ENCODE results near the gene TMEM97.

TMEM97 gene

GRCh38 chr17:28370744-28371103, 51.7 kb downstream of the TMEM97 start:
- no peak for TF ChIP-seq CTCF (IDR thresholded peaks at IDR 0.05; ENCODE audit: borderline replicate concordance, insufficient read depth, low read depth, low read length)
- H3K4me3 ChIP-seq (ENCODE audit: low read depth, low read length) = no peak overlapping the region

GRCh38 chr17:28371245-28372202, 52.5 kb downstream of the TMEM97 start, which contains the start of gene SARM1:
Gene SARM1 (plus strand): TSS chr17:28371694. CDS start chr17:28372033, 339 bp downstream.
- peak within 1 kb of the TSS; percentile 85 for H3K4me3 ChIP-seq (ENCODE audit: low read depth, low read length)
- TF ChIP-seq CTCF (IDR thresholded peaks at IDR 0.05; ENCODE audit: borderline replicate concordance, insufficient read depth, low read depth, low read length) = no peak

GRCh38 chr17:28372203-28372944, 53.4 kb downstream of the TMEM97 start:
- H3K4me3 ChIP-seq (ENCODE audit: low read depth, low read length) = peak overlapping the region; percentile 85

GRCh38 chr17:28372945-28373274, 53.9 kb downstream of the TMEM97 start:
- no peak for TF ChIP-seq CTCF (IDR thresholded peaks at IDR 0.05; ENCODE audit: borderline replicate concordance, insufficient read depth, low read depth, low read length)
- H3K4me3 ChIP-seq (ENCODE audit: low read depth, low read length) = peak overlapping the region; percentile 85

More at GRCh38 chr17:28372203-28372944, 53.4 kb downstream of the TMEM97 start:
- no peak for TF ChIP-seq CTCF (IDR thresholded peaks at IDR 0.05; ENCODE audit: borderline replicate concordance, insufficient read depth, low read depth, low read length)

Data from GM12875 (cell line).